Right cardiac atrium (tissue), 5 donors: Measurements from ENCODE around the gene KRTAP5-9. TPM values are rescaled to one million over a fixed set of nuclear protein-coding genes. Genes with fewer than 3 reads are reported as not detected.

Experiments
- ATAC-seq, 2 donors: fragments of 200-7000 bp; cut with Tn5 transposase; one replicate each; pipeline versions ENCODE4 v1.8.0 to v1.9.1; 2020; ENCODE audit warnings: moderate library complexity in 2 of 2, mild to moderate bottlenecking in 1 of 2
- DNase-seq, 3 donors: peaks; one replicate each; pipeline ENCODE4 v3.0.0-alpha.2; 2020
- H3K27ac ChIP-seq: one replicate; pipeline ENCODE4 v1.5.1; 2013; ENCODE audit warnings: mild to moderate bottlenecking, low read length, control low read depth, moderate library complexity
- H3K27me3 ChIP-seq: one replicate; pipeline ENCODE4 v1.6.1; 2013; ENCODE audit not compliant: control insufficient read depth, insufficient read depth
- H3K4me1 ChIP-seq: one replicate; pipeline ENCODE4 v1.6.1; 2013; ENCODE audit warnings: low read length; ENCODE audit not compliant: control insufficient read depth, insufficient read depth
- H3K4me3 ChIP-seq: one replicate; pipeline ENCODE4 v1.5.1; 2013; ENCODE audit warnings: low read length, control low read depth
- H3K9me3 ChIP-seq: one replicate; pipeline ENCODE4 v1.6.1; 2013; ENCODE audit warnings: low read length; ENCODE audit not compliant: control insufficient read depth
- WGBS: extraction: QIAGEN DNeasy Blood & Tissue Kit; methylation state at CpG from one replicate; pipeline ENCODE4 v1.1.7; 2013; 5-methylcytosine and 5-hydroxymethylcytosine counted together
- intact Hi-C, 4 donors: fragments of 100-400 bp; cut with DNase I; formaldehyde crosslinking; loops; one replicate each; pipeline versions ENCODE4 v1.11.0 to v1.14.0; 2022 to 2023
- long read RNA-seq, 4 donors: library from polyadenylated mRNA; unstranded; transcript quantifications; one replicate each; pipeline ENCODE4 v2.0.0, GENCODE V29; 2020 to 2021
- polyA plus RNA-seq: library from polyadenylated mRNA; stranded (reverse); fragments of 200-250 nt; gene quantifications from one replicate; pipeline ENCODE4 v1.2.3, GENCODE V29; 2013
- total RNA-seq, 4 donors: library from RNA; stranded (reverse); fragmentation: NEBNext Ultra II Directional; extraction: Animal tissue kit (Norgen Biotek cat#: 25700); gene quantifications; one replicate each; pipeline ENCODE4 v1.2.1, GENCODE V29; 2021
- donor health status: healthy with polysubstance abuse.
- donor health status: DM: no; HTN: yes; CAD: no.
- donor health status: DM: no; HTN: no; CAD: no.
- donor health status: DM: no; HTN: yes; CAD: no; lungs with severe emphysema.
- donor health status: DM: yes; HTN: yes; CAD: no.

The KRTAP5-9 gene
- not detected for total RNA-seq
- not detected for polyA plus RNA-seq
- long read RNA-seq, donor 1 = 0 reads
- long read RNA-seq, donor 2 = 0 reads
- long read RNA-seq, donor 3 = 0 reads
- long read RNA-seq, donor 4 = 0 reads

GRCh38 chr11:71548120-71548519 lies at the start of gene KRTAP5-9:
Gene KRTAP5-9, plus strand, starts transcription at chr11:71548420. Its CDS starts 238 bp downstream, at chr11:71548658.
- no peaks in the 10 kb centered on the region for H3K4me1 ChIP-seq
- WGBS = 56% methylated on average over 5 of the region's 5 CpGs
- intact Hi-C loops = no loop called here
- H3K27me3 ChIP-seq = no peaks in the 10 kb centered on the region
- no peak within 1 kb of the TSS for H3K4me3 ChIP-seq
- no peaks in the 10 kb centered on the region for H3K9me3 ChIP-seq
- ATAC-seq = no peak
- no peak for DNase-seq
- no peak within 1 kb of the TSS for H3K27ac ChIP-seq

DNA sequence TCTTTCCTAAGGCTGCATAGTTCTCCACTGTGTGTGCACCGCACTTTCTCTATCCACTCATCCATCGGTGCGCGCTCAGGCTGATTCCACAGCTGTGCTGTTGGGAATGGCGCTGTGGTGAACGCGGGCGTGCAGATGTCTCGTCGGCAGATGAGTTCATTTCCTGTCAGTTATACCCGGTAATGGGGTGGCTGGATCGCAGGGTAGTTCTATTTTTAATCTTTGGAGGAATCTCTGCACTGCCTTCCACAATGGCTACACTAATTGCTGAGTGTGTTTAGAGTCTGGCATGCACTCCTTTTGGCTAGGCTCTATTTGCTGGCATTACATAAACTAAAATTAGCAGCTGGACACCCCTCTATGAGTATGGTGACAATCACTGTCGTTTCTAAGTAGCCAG lies 49.1 kb upstream of the KRTAP5-9 start:
- intact Hi-C loops = no loop called here
- no peaks in the 10 kb centered on the region for H3K4me1 ChIP-seq
- H3K4me3 ChIP-seq = no peak overlapping the region
- WGBS = 65% methylated on average over 13 of the region's 13 CpGs
- ATAC-seq = no peak
- DNase-seq = no peak
- no peaks in the 10 kb centered on the region for H3K9me3 ChIP-seq
- no peak overlapping the region for H3K27ac ChIP-seq
- no peaks in the 10 kb centered on the region for H3K27me3 ChIP-seq

GRCh38 chr11:71499546-71499945 lies 48.7 kb upstream of the KRTAP5-9 start:
- Histone ChIP-seq H3K27me3 (no peaks in the 10 kb centered on the region), H3K27ac (no peak overlapping the region), H3K9me3 (no peaks in the 10 kb centered on the region), H3K4me3 (no peak overlapping the region), H3K4me1 (no peaks in the 10 kb centered on the region)
- DNase-seq (no peak), ATAC-seq (no peak)
- intact Hi-C loops = no loop called here
- 79% methylated on average over 6 of the region's 6 CpGs for WGBS

DNA sequence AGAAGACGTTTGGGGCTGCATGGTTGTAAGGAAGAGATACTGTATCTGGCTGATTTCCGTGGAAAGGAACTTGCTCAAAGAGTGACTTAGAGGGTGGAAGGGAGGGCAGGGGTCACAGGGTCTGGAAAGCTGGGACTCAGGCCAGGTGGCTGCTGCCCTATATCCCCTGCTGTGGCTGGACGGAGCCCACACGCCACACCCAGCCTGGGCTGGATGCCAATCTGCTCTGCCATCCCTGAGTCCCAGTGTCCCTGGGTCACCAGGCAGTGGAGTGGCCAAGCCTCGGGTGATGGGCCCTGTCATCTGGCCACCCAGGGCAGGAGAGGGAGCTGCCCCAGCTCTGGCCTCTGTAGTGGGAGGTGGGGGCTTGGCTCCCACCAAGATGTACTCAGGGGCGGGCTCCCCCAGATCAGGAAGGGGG lies 47.6 kb upstream of the KRTAP5-9 start:
- 34% methylated on average over 6 of the region's 6 CpGs for WGBS
- intact Hi-C loops = no loop called here
- ATAC-seq = peak; percentile 76 to 89
- no peaks in the 10 kb centered on the region for H3K4me1 ChIP-seq
- no peaks in the 10 kb centered on the region for H3K27me3 ChIP-seq
- H3K4me3 ChIP-seq = no peak overlapping the region
- H3K27ac ChIP-seq = no peak overlapping the region
- no peaks in the 10 kb centered on the region for H3K9me3 ChIP-seq
- DNase-seq = peak; percentile 56 to 79 (median 79)

GRCh38 chr11:71501071-71501985 lies 46.9 kb upstream of the KRTAP5-9 start:
- no peaks in the 10 kb centered on the region for H3K27me3 ChIP-seq
- no peak overlapping the region for H3K4me3 ChIP-seq
- no peak overlapping the region for H3K27ac ChIP-seq
- WGBS = 89% methylated on average over 30 of the region's 30 CpGs
- H3K4me1 ChIP-seq = no peaks in the 10 kb centered on the region
- ATAC-seq (peak; percentile 7 to 10), DNase-seq (no peak)
- intact Hi-C loops = no loop called here
- H3K9me3 ChIP-seq = no peaks in the 10 kb centered on the region

- no peak overlapping the region for H3K4me3 ChIP-seq
- H3K27ac ChIP-seq = no peak overlapping the region
- DNase-seq (no peak), ATAC-seq (no peak)
- H3K4me1 ChIP-seq = no peaks in the 10 kb centered on the region
- H3K9me3 ChIP-seq = no peaks in the 10 kb centered on the region
- no peaks in the 10 kb centered on the region for H3K27me3 ChIP-seq
- intact Hi-C loops = no loop called here
- 95% methylated on average over 10 of the region's 10 CpGs for WGBS
Observed at GRCh38 chr11:71502026-71502425, 46.2 kb upstream of the KRTAP5-9 start.

DNA sequence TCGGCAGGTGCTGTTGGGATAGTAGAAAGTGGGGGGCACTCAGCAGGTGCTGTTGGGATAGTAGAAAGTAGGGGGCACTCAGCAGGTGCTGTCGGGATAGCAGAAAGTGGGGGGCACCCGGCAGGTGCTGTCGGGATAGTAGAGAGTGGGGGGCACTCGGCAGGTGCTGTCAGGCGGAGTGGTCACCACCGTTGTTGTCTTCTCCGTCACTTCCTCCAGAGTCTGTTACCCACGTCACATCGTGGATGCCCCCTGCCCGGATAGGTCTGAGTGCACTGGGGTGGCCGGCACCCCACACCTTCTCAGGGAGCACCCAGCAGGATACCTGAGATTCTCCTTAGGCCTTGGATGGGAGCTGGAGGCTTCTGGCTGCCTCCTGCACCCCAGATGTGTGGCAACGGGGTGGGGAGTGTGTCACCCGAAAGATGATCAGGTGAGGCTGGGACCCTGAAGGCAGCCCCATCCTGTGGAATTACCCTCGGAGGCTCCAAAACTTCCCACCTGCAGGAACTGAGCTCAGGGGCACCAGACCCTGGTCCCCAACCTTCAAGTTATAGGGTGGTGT lies 45.3 kb upstream of the KRTAP5-9 start:
- 95% methylated on average over 15 of the region's 15 CpGs for WGBS
- intact Hi-C loops = no loop called here
- ATAC-seq (no peak), DNase-seq (no peak)
- no peak overlapping the region for H3K4me3 ChIP-seq
- no peak overlapping the region for H3K27ac ChIP-seq
- H3K4me1 ChIP-seq = no peaks in the 10 kb centered on the region
- H3K9me3 ChIP-seq = no peaks in the 10 kb centered on the region
- H3K27me3 ChIP-seq = no peaks in the 10 kb centered on the region

GRCh38 chr11:71504531-71504930 lies 43.7 kb upstream of the KRTAP5-9 start:
- Histone ChIP-seq H3K27ac (no peak overlapping the region), H3K4me1 (no peaks in the 10 kb centered on the region), H3K9me3 (no peaks in the 10 kb centered on the region), H3K4me3 (no peak overlapping the region), H3K27me3 (no peaks in the 10 kb centered on the region)
- DNase-seq = no peak
- intact Hi-C loops = no loop called here
- WGBS = 44% methylated on average over 10 of the region's 10 CpGs
- ATAC-seq = no peak

GRCh38 chr11:71505001-71505400 lies 43.2 kb upstream of the KRTAP5-9 start:
- no peaks in the 10 kb centered on the region for H3K27me3 ChIP-seq
- no peaks in the 10 kb centered on the region for H3K9me3 ChIP-seq
- DNase-seq (no peak), ATAC-seq (no peak)
- no peaks in the 10 kb centered on the region for H3K4me1 ChIP-seq
- WGBS = 35% methylated on average over 2 of the region's 2 CpGs
- intact Hi-C loops = no loop called here
- no peak overlapping the region for H3K4me3 ChIP-seq
- no peak overlapping the region for H3K27ac ChIP-seq

- no peak overlapping the region for H3K4me3 ChIP-seq
- ATAC-seq = no peak
- no peak for DNase-seq
- no peaks in the 10 kb centered on the region for H3K9me3 ChIP-seq
- no peaks in the 10 kb centered on the region for H3K27me3 ChIP-seq
- intact Hi-C loops = no loop called here
- WGBS = 73% methylated on average over 9 of the region's 9 CpGs
- no peaks in the 10 kb centered on the region for H3K4me1 ChIP-seq
- H3K27ac ChIP-seq = no peak overlapping the region
Observed at GRCh38 chr11:71505781-71506180, 42.4 kb upstream of the KRTAP5-9 start.

DNA sequence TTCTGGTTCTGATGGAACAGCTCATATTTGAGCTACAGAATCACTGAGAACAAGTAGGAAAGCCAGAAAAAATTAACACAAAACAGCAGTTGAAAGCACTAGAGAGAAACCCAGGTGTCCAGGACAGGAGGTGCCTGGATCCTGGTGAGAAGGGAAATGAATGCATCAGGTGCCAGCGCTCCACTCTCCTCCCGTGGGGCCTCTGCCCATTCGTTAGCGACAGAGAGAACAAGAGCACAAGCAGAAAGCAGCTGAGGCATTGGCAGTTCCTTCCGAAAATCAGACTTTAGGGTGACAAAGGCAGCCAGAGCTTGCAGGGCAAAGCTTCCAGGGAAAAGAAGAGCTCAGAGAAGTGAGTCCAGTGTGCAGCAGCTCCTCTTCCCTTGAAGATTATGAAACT lies 41.1 kb upstream of the KRTAP5-9 start:
- intact Hi-C loops = no loop called here

More for the DNA sequence above, 41.1 kb upstream of the KRTAP5-9 start:
- ATAC-seq = no peak
- Histone ChIP-seq H3K9me3 (no peaks in the 10 kb centered on the region), H3K27me3 (no peaks in the 10 kb centered on the region), H3K4me3 (no peak overlapping the region), H3K4me1 (no peaks in the 10 kb centered on the region), H3K27ac (no peak overlapping the region)
- WGBS = 90% methylated on average over 5 of the region's 5 CpGs
- DNase-seq = no peak
